BJ (cell line): ENCODE results near the gene HYAL2. TPM values are rescaled to one million over a fixed set of nuclear protein-coding genes. Genes with fewer than 3 reads are reported as not detected.

Experiments used
- CTCF ChIA-PET: fragments of 350-600 bp; formaldehyde crosslinking; extraction: SDS; loops from one replicate; lab custom pipeline; 2021; ENCODE audit warnings: antibody characterized with exemption, inconsistent platforms; lab: Yijun Ruan, JAX
- POLR2A ChIA-PET: fragments of 300-600 bp; sonication (Branson Sonifier 250); formaldehyde crosslinking; extraction: SDS; loops from one replicate; lab custom pipeline; 2021; ENCODE audit warnings: antibody characterized with exemption; lab: Charles Lee
- DNase-seq: peaks from one replicate; pipeline ENCODE4 v3.0.0-alpha.2; 2011; ENCODE audit warnings: low read depth
- H3K27me3 ChIP-seq: 2 replicates; pipeline ENCODE4 v1.6.0; 2011; ENCODE audit warnings: low read length; ENCODE audit not compliant: control insufficient read depth, insufficient read depth
- H3K36me3 ChIP-seq: 2 replicates; pipeline ENCODE4 v1.5.1; 2011; ENCODE audit warnings: low read length; ENCODE audit not compliant: control insufficient read depth, insufficient read depth
- H3K4me3 ChIP-seq: 2 replicates; pipeline ENCODE4 v1.5.1; 2011; ENCODE audit warnings: low read depth, mild to moderate bottlenecking, control low read depth, low read length
- polyA plus RNA-seq: library from polyadenylated mRNA; depleted of rRNA; stranded (reverse); fragments of >200 nt; gene quantifications from 2 replicates; pipeline ENCODE4 v1.2.3, GENCODE V29; 2011; rRNA removed
- TF ChIP-seq, protein P1 (sequence below): IDR thresholded peaks from 2 replicates; pipeline ENCODE4 v1.5.1; 2011; ENCODE audit warnings: low read depth, mild to moderate bottlenecking, control low read depth, inconsistent platforms, low read length, moderate library complexity; ENCODE audit not compliant: insufficient read depth

The HYAL2 gene
- polyA plus RNA-seq, 1 experiment: 63.2 TPM

DNA sequence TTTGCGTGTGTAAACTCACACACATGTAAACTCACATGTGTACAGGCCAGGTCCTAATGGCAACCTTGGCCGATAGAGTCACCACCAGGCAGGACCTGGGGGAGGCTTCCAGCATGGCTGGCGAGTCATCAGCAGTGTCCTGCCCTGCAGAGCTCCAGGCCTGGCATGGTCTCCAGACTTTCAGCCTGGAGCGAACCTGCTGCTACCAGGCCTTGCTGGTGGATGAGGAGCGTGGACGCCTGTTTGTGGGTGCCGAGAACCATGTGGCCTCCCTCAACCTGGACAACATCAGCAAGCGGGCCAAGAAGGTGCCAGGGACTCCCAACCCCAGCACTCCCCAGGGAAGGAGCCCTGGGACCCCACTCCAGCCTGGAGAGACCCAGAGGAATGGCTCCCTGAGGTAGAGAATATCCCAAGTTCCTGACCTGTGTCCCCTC is 52.5 kb downstream of the HYAL2 start:
- DNase-seq: no peak
- ChIA-PET POLR2A (interaction anchor here (0.5 kb wide), 1 partner anchor 29 kb away, joined by 4 read pairs; the partner anchor contains the start of genes HYAL3 and NAA80), CTCF (interaction anchor here (0.6 to 5.5 kb wide), 13 partner anchors 9 to 147 kb away, joined by 3 to 58 read pairs (median 6); partner anchors contain the start of genes GNAI2, HYAL3, LSMEM2 and NAA80)
- H3K36me3 ChIP-seq: peaks cover 14% of the 10 kb centered on the region
- TF ChIP-seq, protein P1, sequence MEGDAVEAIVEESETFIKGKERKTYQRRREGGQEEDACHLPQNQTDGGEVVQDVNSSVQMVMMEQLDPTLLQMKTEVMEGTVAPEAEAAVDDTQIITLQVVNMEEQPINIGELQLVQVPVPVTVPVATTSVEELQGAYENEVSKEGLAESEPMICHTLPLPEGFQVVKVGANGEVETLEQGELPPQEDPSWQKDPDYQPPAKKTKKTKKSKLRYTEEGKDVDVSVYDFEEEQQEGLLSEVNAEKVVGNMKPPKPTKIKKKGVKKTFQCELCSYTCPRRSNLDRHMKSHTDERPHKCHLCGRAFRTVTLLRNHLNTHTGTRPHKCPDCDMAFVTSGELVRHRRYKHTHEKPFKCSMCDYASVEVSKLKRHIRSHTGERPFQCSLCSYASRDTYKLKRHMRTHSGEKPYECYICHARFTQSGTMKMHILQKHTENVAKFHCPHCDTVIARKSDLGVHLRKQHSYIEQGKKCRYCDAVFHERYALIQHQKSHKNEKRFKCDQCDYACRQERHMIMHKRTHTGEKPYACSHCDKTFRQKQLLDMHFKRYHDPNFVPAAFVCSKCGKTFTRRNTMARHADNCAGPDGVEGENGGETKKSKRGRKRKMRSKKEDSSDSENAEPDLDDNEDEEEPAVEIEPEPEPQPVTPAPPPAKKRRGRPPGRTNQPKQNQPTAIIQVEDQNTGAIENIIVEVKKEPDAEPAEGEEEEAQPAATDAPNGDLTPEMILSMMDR: no peak
- H3K4me3 ChIP-seq: peak overlapping the region; percentile 50
- no peaks in the 10 kb centered on the region for H3K27me3 ChIP-seq

DNA sequence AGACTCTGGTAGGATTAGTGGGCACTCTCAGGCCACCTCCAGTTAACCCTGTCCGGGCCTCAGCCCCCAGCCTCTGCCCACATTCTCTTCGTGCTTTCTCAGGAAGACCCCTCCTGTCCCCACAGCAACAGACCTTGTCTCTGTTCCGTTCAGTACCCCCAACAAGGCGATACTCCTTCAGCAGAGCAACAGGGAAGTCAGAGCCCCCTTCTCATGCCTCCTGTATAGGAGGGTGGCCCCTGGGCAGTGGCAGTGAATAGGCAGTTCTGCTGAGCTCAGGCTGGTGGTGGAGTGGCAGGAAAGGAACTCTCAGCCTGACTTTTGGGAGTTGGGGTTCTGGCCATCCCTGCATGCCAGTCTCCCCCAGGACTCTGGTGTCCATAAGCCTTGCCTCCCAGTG is 53.1 kb downstream of the HYAL2 start:
- TF ChIP-seq, protein P1: no peak
- Histone ChIP-seq H3K36me3 (peaks cover 9% of the 10 kb centered on the region), H3K27me3 (no peaks in the 10 kb centered on the region), H3K4me3 (peak overlapping the region; percentile 50)
- no peak for DNase-seq
- POLR2A ChIA-PET: interaction anchor here (0.5 kb wide), 1 partner anchor 30 kb away, joined by 4 read pairs; the partner anchor contains the start of genes HYAL3 and NAA80
- CTCF ChIA-PET: interaction anchor here (0.6 to 5.5 kb wide), 13 partner anchors 8 to 76 kb away, joined by 3 to 58 read pairs (median 6); partner anchors contain the start of genes GNAI2, HYAL3, IFRD2 and LSMEM2

DNA sequence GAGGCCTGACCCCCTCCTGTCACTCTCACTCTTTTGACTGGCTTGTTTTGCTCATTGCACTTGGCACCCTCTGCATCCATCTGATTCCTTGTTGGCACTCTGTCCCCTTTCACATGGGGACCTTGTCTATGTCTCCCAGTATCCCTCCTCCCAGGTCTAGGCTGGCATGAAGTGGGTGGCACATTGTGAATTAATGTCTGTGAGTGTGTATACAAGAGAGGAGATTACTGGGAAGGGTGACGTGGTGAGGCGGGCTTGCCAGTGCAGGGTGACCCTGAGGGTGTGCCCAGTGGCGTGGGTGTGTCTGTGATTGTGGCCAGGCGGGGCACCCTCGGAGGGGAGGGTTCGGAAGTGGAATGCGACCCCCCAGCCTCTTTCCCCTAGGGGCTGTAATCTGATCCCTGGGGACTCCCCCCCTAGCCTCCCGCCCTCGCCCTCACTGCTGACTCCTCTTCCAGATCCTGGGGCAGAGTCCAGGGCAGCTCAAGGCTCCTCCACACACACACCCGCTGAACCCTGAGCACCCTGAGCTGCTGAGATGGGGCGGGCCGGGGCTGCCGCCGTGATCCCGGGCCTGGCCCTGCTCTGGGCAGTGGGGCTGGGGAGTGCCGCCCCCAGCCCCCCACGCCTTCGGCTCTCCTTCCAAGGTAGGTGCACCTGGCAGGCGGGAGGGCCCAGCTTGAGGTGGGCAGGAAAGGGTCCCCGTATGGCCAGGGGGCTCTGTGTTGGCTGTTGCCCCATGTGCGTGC is 53.7 kb downstream of the HYAL2 start, which contains the start of gene SEMA3B:
Gene SEMA3B (plus strand): TSS at position 445 of the 749 bp plus-strand sequence. CDS start 94 bp downstream, at position 539.
- Histone ChIP-seq H3K4me3 (peak within 1 kb of the TSS; percentile 59), H3K27me3 (no peaks in the 10 kb centered on the region), H3K36me3 (peaks cover 4% of the 10 kb centered on the region)
- DNase-seq: peak; percentile 31
- TF ChIP-seq, protein P1: no peak
- ChIA-PET CTCF (interaction anchor here (0.8 to 5.5 kb wide), 10 partner anchors 8 to 75 kb away, joined by 3 to 58 read pairs (median 8); partner anchors contain the start of genes HYAL3, IFRD2, LSMEM2 and NAA80), POLR2A (no interaction called here)

DNA sequence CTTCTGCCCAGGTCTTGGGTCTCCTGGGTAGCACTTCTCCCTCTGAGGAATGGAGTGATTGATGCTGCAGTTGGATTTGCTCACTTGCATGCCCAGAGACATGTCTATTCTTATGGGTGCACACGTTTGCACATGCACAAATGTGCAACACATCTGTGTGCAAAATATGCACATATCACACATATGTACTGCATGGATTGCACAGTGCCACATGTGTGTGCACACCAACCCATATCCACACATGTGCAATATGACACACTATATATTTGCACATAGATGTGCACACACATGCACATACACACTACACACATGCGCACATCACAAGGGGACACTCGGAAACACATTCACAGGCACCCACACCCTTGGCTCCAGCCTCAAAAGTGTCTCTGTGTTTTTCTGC is 54.3 kb downstream of the HYAL2 start:
- no peaks in the 10 kb centered on the region for H3K27me3 ChIP-seq
- CTCF ChIA-PET: interaction anchor here (1.0 to 3.1 kb wide), 4 partner anchors 11 to 74 kb away, joined by 3 to 23 read pairs (median 8); no protein-coding TSS in a partner anchor
- DNase-seq: no peak
- POLR2A ChIA-PET: no interaction called here
- H3K36me3 ChIP-seq: no peaks in the 10 kb centered on the region; the same call in 1 of the 2 replicates
- H3K4me3 ChIP-seq: no peak overlapping the region
- TF ChIP-seq, protein P1: no peak

Other genes starting within 250 kb of the HYAL2 start
- 171 and 205 TPM in 2 replicates for gene RBM5, start 233.8 kb downstream of the HYAL2 start, polyA plus RNA-seq
- 7.4 and 11.4 TPM in 2 replicates for gene SEMA3F, start 167.4 kb downstream of the HYAL2 start, polyA plus RNA-seq
- gene GNAT1, start 131.1 kb downstream of the HYAL2 start, polyA plus RNA-seq: not detected in 2 replicates
- gene SLC38A3, start 117.5 kb downstream of the HYAL2 start, polyA plus RNA-seq: 0.17 and 0.22 TPM in 2 replicates
- 574 and 887 TPM in 2 replicates for gene GNAI2, start 86.5 kb downstream of the HYAL2 start, polyA plus RNA-seq
- gene SEMA3B, start 53.6 kb downstream of the HYAL2 start, polyA plus RNA-seq: 32.7 and 59.0 TPM in 2 replicates
- gene LSMEM2, start 43.7 kb downstream of the HYAL2 start, polyA plus RNA-seq: not detected in 2 replicates
- gene IFRD2, start 30.3 kb downstream of the HYAL2 start, polyA plus RNA-seq: 22.0 and 56.7 TPM in 2 replicates
- gene HYAL3, start 23.3 kb downstream of the HYAL2 start, polyA plus RNA-seq: 7.1 and 8.5 TPM in 2 replicates
- gene NAA80, start 23.3 kb downstream of the HYAL2 start, polyA plus RNA-seq: 3.6 and 5.8 TPM in 2 replicates
- gene HYAL1, start 19.2 kb downstream of the HYAL2 start, polyA plus RNA-seq: 0.10 and 0.12 TPM in 2 replicates
- 33.8 and 38.9 TPM in 2 replicates for gene TUSC2, start 5.5 kb upstream of the HYAL2 start, polyA plus RNA-seq
- 55.2 and 80.2 TPM in 2 replicates for gene RASSF1, start 18.1 kb upstream of the HYAL2 start, polyA plus RNA-seq
- gene ZMYND10, start 23.0 kb upstream of the HYAL2 start, polyA plus RNA-seq: 0.65 and 1.3 TPM in 2 replicates
- gene NPRL2, start 28.0 kb upstream of the HYAL2 start, polyA plus RNA-seq: 31.4 and 45.0 TPM in 2 replicates
- 22.3 and 39.3 TPM in 2 replicates for gene CYB561D2, start 28.1 kb upstream of the HYAL2 start, polyA plus RNA-seq
- gene TMEM115, start 36.8 kb upstream of the HYAL2 start, polyA plus RNA-seq: 47.0 and 75.4 TPM in 2 replicates
- gene CACNA2D2, start 180.9 kb upstream of the HYAL2 start, polyA plus RNA-seq: 0.04 and 0.11 TPM in 2 replicates
- 16.8 and 30.4 TPM in 2 replicates for gene C3orf18, start 245.0 kb upstream of the HYAL2 start, polyA plus RNA-seq
- 14.4 and 21.3 TPM in 2 replicates for gene HEMK1, start 246.8 kb upstream of the HYAL2 start, polyA plus RNA-seq